HCT116 (cell line): ENCODE data around the gene EVC2.

Source experiments
- EGR1 ChIP-seq: IDR thresholded peaks from 2 replicates; pipeline ENCODE4 v1.6.1; 2012; ENCODE audit warnings: low read depth
- EZH2 ChIP-seq: fragments of 200-600 bp; sonication (generic); IDR thresholded peaks from 2 replicates; pipeline ENCODE4 v1.6.1; 2017; ENCODE audit warnings: antibody characterized with exemption, mixed run types
- YY1 ChIP-seq: IDR thresholded peaks from 2 replicates; pipeline ENCODE4 v1.6.1; 2011; ENCODE audit warnings: low read length, low read depth, moderate library complexity, mild to moderate bottlenecking; ENCODE audit not compliant: insufficient replicate concordance; ENCODE audit errors: extremely low read depth
- TF ChIP-seq, protein P1 (sequence below), 3 experiments: fragments of 200-600 bp in 1 of 3; sonication (generic) in 1 of 3; IDR thresholded peaks in 2 of 3; conservative IDR thresholded peaks in 1 of 3; 2 replicates each; pipeline ENCODE4 v1.5.1; 2012 to 2017; ENCODE audit warnings: low read depth in 2 of 3, low read length in 2 of 3, antibody characterized with exemption in 1 of 3, borderline replicate concordance in 1 of 3, control low read depth in 1 of 3, mild to moderate bottlenecking in 1 of 3, mixed read lengths in 1 of 3, mixed run types in 1 of 3, moderate library complexity in 1 of 3; ENCODE audit not compliant: insufficient read depth in 1 of 3

DNA sequence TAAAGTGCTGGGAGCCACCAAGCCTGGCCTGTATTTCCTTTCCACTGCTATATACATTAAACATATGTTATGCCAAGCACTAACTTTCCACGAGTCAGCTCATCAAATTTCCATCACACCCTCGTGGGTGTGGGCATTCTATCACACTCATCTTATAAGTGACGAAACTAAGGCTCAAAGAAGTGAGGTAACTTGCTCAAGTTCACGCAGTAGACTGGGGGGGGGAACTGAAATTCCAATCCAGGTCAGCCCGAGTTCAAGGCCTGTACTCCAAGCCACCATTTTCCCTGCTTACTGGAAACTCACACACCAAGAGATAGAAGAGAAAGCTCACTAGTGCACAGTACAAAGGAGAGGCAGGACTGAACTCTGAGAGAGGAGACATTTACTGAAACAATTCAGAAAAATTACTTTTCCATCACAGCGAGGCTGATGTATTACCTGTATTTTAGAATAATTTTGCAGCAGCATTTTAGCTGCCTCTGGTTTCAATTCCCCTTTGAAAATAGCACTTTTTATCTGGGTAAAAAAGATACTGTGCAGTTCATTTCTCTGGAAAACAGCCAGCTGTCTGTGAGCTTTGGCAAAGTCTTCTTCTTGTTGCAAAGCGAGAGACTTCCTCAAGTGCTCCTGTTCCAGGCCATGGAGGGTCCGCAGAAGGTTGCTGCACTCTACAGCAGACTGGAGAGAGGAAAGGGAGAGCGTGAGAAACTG is 76.8 kb downstream of the EVC2 start:
- TF ChIP-seq YY1 (no peak), EZH2 (no peak), EGR1 (no peak)
- TF ChIP-seq, protein P1, sequence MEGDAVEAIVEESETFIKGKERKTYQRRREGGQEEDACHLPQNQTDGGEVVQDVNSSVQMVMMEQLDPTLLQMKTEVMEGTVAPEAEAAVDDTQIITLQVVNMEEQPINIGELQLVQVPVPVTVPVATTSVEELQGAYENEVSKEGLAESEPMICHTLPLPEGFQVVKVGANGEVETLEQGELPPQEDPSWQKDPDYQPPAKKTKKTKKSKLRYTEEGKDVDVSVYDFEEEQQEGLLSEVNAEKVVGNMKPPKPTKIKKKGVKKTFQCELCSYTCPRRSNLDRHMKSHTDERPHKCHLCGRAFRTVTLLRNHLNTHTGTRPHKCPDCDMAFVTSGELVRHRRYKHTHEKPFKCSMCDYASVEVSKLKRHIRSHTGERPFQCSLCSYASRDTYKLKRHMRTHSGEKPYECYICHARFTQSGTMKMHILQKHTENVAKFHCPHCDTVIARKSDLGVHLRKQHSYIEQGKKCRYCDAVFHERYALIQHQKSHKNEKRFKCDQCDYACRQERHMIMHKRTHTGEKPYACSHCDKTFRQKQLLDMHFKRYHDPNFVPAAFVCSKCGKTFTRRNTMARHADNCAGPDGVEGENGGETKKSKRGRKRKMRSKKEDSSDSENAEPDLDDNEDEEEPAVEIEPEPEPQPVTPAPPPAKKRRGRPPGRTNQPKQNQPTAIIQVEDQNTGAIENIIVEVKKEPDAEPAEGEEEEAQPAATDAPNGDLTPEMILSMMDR (IDR thresholded peaks at IDR 0.05 in 2 of 3, conservative IDR thresholded peaks at IDR 0.05 in 1 of 3; ENCODE audit: borderline replicate concordance in 1 of 3, insufficient read depth in 1 of 3, low read depth in 2 of 3, low read length in 2 of 3), result no peak
